B cell (primary cell): Measurements from ENCODE around the gene OR6B2. TPM values are rescaled to one million over a fixed set of nuclear protein-coding genes. Genes with fewer than 3 reads are reported as not detected.

Experiments
- ATAC-seq: fragments of 200-7000 bp; cut with Tn5 transposase; one replicate; pipeline ENCODE4 v1.10.0; 2021; ENCODE audit warnings: low read depth, mild to moderate bottlenecking, moderate number of reproducible peaks, moderate library complexity
- CTCF ChIA-PET: fragments of 350-600 bp; sonication (Branson Sonifier 250); formaldehyde crosslinking; loops from one replicate; lab custom pipeline; 2021; ENCODE audit warnings: antibody characterized with exemption, inconsistent platforms; lab: Charles Lee
- POLR2A ChIA-PET: fragments of 350-600 bp; sonication (Branson Sonifier 250); formaldehyde crosslinking; loops from one replicate; lab custom pipeline; 2021; ENCODE audit warnings: antibody characterized with exemption; lab: Charles Lee
- DNase-seq: peaks from one replicate; pipeline ENCODE4 v3.0.0; 2013
- H2AFZ ChIP-seq: 2 replicates; pipeline ENCODE4 v1.6.1; 2012; ENCODE audit warnings: mild to moderate bottlenecking, low read depth, low read length; ENCODE audit not compliant: insufficient read depth, poor library complexity, severe bottlenecking
- H3K27ac ChIP-seq, 2 donors: 1 replicate in 1 of 2; 2 replicates in 1 of 2; pipeline ENCODE4 v1.5.1; 2012 to 2013; ENCODE audit warnings: low read length in 2 of 2, mild to moderate bottlenecking in 2 of 2, moderate library complexity in 1 of 2
- H3K27me3 ChIP-seq, 4 experiments: fragments of 200-600 bp in 1 of 4; sonication (generic) in 1 of 4; replicated peaks in 1 of 4; 1 replicate in 2 of 4; 2 replicates in 2 of 4; pipeline versions ENCODE4 v1.6.1 to v1.7.0; 2013 to 2016; ENCODE audit warnings: low read length in 3 of 4, mild to moderate bottlenecking in 2 of 4, mixed read lengths in 1 of 4, moderate library complexity in 1 of 4; ENCODE audit not compliant: insufficient read depth in 4 of 4, control insufficient read depth in 3 of 4; ENCODE audit errors: control extremely low read depth in 1 of 4
- H3K36me3 ChIP-seq, 2 experiments: replicated peaks in 1 of 2; 1 replicate in 1 of 2; 2 replicates in 1 of 2; pipeline versions ENCODE4 v1.6.1 to v1.7.1; 2013; ENCODE audit warnings: low read length in 1 of 2; ENCODE audit not compliant: insufficient read depth in 2 of 2, control insufficient read depth in 1 of 2; ENCODE audit errors: control extremely low read depth in 1 of 2, extremely low read depth in 1 of 2
- H3K4me1 ChIP-seq, 2 donors: fragments of 200-600 bp in 1 of 2; sonication (generic) in 1 of 2; 1 replicate in 1 of 2; 2 replicates in 1 of 2; pipeline versions ENCODE4 v1.5.1 to v1.6.1; 2013 to 2017; ENCODE audit warnings: low read length in 2 of 2; ENCODE audit not compliant: control insufficient read depth in 2 of 2, insufficient read depth in 2 of 2
- H3K4me2 ChIP-seq: replicated peaks from 2 replicates; pipeline ENCODE3; 2012; ENCODE audit warnings: mild to moderate bottlenecking, low read depth, low read length; ENCODE audit not compliant: poor library complexity, severe bottlenecking
- H3K4me3 ChIP-seq, 5 experiments: fragments of 200-600 bp in 1 of 5; sonication (generic) in 1 of 5; 1 replicate in 3 of 5; 2 replicates in 2 of 5; pipeline versions ENCODE4 v1.5.1 to v1.7.0; 2011 to 2016; ENCODE audit warnings: low read length in 4 of 5, mild to moderate bottlenecking in 4 of 5, low read depth in 2 of 5, control low read depth in 1 of 5, moderate library complexity in 1 of 5; ENCODE audit not compliant: insufficient read depth in 1 of 5; ENCODE audit errors: control extremely low read depth in 1 of 5, extremely low read depth in 1 of 5
- H3K79me2 ChIP-seq: fragments of 200-600 bp; sonication (generic); one replicate; pipeline ENCODE4 v1.6.0; 2016; ENCODE audit warnings: low read length; ENCODE audit not compliant: control insufficient read depth, insufficient read depth
- H3K9ac ChIP-seq: fragments of 200-600 bp; sonication (generic); 2 replicates; pipeline ENCODE4 v1.6.1; 2017; ENCODE audit warnings: mild to moderate bottlenecking, low read length, moderate library complexity
- H3K9me3 ChIP-seq, 3 donors: one replicate each; pipeline versions ENCODE4 v1.6.1 to v1.7.1; 2013; ENCODE audit warnings: low read length in 2 of 3; ENCODE audit not compliant: control insufficient read depth in 2 of 3, insufficient read depth in 1 of 3; ENCODE audit errors: control extremely low read depth in 1 of 3
- H4K20me1 ChIP-seq: 2 replicates; pipeline ENCODE4 v1.6.0; 2012; ENCODE audit warnings: mild to moderate bottlenecking, low read length; ENCODE audit not compliant: insufficient read depth, control insufficient read depth, poor library complexity, severe bottlenecking
- H3K27ac Mint-ChIP-seq: one replicate; pipeline ENCODE4 v1.8.0; 2021; ENCODE audit warnings: mixed read lengths
- H3K27me3 Mint-ChIP-seq: one replicate; pipeline ENCODE4 v1.8.0; 2021; ENCODE audit warnings: mixed read lengths
- H3K4me1 Mint-ChIP-seq: one replicate; pipeline ENCODE4 v1.8.0; 2021; ENCODE audit warnings: mixed read lengths
- H3K4me3 Mint-ChIP-seq: one replicate; pipeline ENCODE4 v1.8.0; 2021; ENCODE audit warnings: mixed read lengths
- H3K9me3 Mint-ChIP-seq: one replicate; pipeline ENCODE4 v1.8.0; 2022; ENCODE audit warnings: mixed read lengths; ENCODE audit not compliant: insufficient read depth
- EZH2 ChIP-seq: IDR thresholded peaks from 2 replicates; pipeline ENCODE4 v1.6.1; 2012; ENCODE audit warnings: borderline replicate concordance, low read depth, mild to moderate bottlenecking, moderate library complexity, low read length; ENCODE audit not compliant: insufficient read depth, poor library complexity, severe bottlenecking
- WGBS: methylation state at CpG from one replicate; pipeline ENCODE4 v1.1.5; 2013; ENCODE audit warnings: missing lambda C conversion rate; ENCODE audit not compliant: insufficient coverage; 5-methylcytosine and 5-hydroxymethylcytosine counted together
- intact Hi-C: fragments of 100-400 bp; cut with micrococcal nuclease; formaldehyde crosslinking; loops from one replicate; pipeline ENCODE4 v1.10.0; 2022
- polyA plus RNA-seq: library from polyadenylated mRNA; depleted of rRNA; stranded (reverse); fragments of >200 nt; gene quantifications from 2 replicates; pipeline ENCODE4 v1.2.3, GENCODE V29; 2012
- total RNA-seq, 2 donors: library from RNA; stranded (reverse); fragments of 120-200 nt in 1 of 2; gene quantifications; 1 replicate in 1 of 2; 2 replicates in 1 of 2; pipeline versions ENCODE4 v1.2.3 to v1.2.4, GENCODE V29; 2013 to 2022
- TF ChIP-seq, protein P1 (sequence below): fragments of 200-600 bp; IDR thresholded peaks from one replicate; pipeline ENCODE4 v1.8.0; 2022; ENCODE audit warnings: antibody characterized with exemption, mild to moderate bottlenecking

The OR6B2 gene
- total and polyA plus RNA-seq, 2 donors (not counting 1 experiment from before 2014, with no cell fraction given) = not detected

DNA sequence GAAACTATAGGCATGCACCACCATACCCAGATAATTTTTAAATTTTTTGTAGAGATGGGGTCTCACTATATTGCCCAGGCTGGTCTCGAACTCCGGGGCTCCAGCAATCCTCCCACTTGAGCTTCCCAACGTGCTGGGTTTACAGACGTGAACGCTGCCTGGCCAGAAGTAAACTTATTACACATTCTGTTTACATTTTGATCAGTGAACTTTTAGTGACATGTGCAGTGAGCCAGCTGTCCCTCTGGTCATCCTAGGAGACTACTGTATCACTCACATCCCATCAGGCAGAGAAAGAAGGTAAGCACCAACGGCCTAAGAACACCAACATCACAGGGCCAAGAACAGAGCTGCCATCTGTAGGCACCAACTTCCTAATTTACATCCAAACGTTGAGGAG is 27.2 kb downstream of the OR6B2 start:
- Histone ChIP-seq H3K36me3 (peaks cover 6 to 85% of the 10 kb centered on the region in 2 experiments), H3K4me1 (no peaks in the 10 kb centered on the region), H2AFZ (no peak overlapping the region), H3K27me3 (no peaks in the 10 kb centered on the region), H3K9me3 (no peaks in the 10 kb centered on the region), H3K9ac (no peak overlapping the region), H3K79me2 (peaks cover 3% of the 10 kb centered on the region), H3K27ac (no peak overlapping the region), H3K4me3 (no peak overlapping the region), H4K20me1 (no peaks in the 10 kb centered on the region), H3K4me2 (no peak overlapping the region)
- Mint-ChIP-seq H3K4me1 (no peaks in the 10 kb centered on the region), H3K27me3 (no peaks in the 10 kb centered on the region), H3K4me3 (no peak overlapping the region), H3K27ac (no peak overlapping the region), H3K9me3 (no peaks in the 10 kb centered on the region)
- ATAC-seq (no peak), DNase-seq (no peak)
- CTCF ChIA-PET = interaction anchor here (0.8 kb wide), 1 partner anchor 11 kb away, joined by 5 read pairs; no protein-coding TSS in a partner anchor
- intact Hi-C loops = no loop called here
- POLR2A ChIA-PET = no interaction called here
- 100% methylated on average over 3 of the region's 7 CpGs for WGBS
- TF ChIP-seq, protein P1, sequence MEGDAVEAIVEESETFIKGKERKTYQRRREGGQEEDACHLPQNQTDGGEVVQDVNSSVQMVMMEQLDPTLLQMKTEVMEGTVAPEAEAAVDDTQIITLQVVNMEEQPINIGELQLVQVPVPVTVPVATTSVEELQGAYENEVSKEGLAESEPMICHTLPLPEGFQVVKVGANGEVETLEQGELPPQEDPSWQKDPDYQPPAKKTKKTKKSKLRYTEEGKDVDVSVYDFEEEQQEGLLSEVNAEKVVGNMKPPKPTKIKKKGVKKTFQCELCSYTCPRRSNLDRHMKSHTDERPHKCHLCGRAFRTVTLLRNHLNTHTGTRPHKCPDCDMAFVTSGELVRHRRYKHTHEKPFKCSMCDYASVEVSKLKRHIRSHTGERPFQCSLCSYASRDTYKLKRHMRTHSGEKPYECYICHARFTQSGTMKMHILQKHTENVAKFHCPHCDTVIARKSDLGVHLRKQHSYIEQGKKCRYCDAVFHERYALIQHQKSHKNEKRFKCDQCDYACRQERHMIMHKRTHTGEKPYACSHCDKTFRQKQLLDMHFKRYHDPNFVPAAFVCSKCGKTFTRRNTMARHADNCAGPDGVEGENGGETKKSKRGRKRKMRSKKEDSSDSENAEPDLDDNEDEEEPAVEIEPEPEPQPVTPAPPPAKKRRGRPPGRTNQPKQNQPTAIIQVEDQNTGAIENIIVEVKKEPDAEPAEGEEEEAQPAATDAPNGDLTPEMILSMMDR = no peak
- TF ChIP-seq EZH2 = no peak

DNA sequence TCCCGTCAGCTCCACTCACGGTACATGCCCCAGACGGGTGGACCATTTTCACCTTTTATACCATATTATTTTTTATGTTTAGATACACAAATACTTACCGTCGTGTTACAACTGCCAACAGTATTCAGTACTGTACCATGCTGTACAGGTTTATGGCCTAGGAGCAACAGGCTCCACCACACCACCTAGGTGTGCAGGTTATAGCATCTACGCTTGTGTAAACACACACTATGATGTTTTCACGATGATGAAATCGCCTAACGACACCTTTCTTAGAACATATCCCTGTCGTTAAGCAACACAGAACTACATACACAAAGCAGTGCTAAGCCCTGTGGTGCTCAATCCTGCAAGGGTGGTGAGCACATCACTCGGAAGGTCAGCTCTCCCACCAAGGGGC is 29.6 kb downstream of the OR6B2 start:
- CTCF ChIA-PET = interaction anchor here (1.0 kb wide), 1 partner anchor 8 kb away, joined by 3 read pairs; no protein-coding TSS in a partner anchor

More for the DNA sequence above, 29.6 kb downstream of the OR6B2 start:
- ATAC-seq (no peak), DNase-seq (no peak)
- TF ChIP-seq, protein P1 = no peak
- no peak for TF ChIP-seq EZH2
- peaks cover 3% of the 10 kb centered on the region for H3K79me2 ChIP-seq
- Mint-ChIP-seq H3K4me1 (no peaks in the 10 kb centered on the region), H3K27me3 (no peaks in the 10 kb centered on the region), H3K4me3 (no peak overlapping the region), H3K9me3 (no peaks in the 10 kb centered on the region), H3K27ac (no peak overlapping the region)
- intact Hi-C loops = no loop called here
- H3K9me3 ChIP-seq = no peaks in the 10 kb centered on the region
- no peaks in the 10 kb centered on the region for H4K20me1 ChIP-seq
- H3K4me2 ChIP-seq = no peak overlapping the region
- H3K4me3 ChIP-seq = no peak overlapping the region
- H3K27me3 ChIP-seq = no peaks in the 10 kb centered on the region
- POLR2A ChIA-PET = no interaction called here
- H3K9ac ChIP-seq = no peak overlapping the region
- H3K27ac ChIP-seq = no peak overlapping the region
- peaks cover 2 to 69% of the 10 kb centered on the region in 2 experiments for H3K36me3 ChIP-seq
- no peaks in the 10 kb centered on the region for H3K4me1 ChIP-seq
- no peak overlapping the region for H2AFZ ChIP-seq
- 97% methylated on average over 8 of the region's 11 CpGs for WGBS
